Measurements from ENCODE around the gene ZNF140. TPM values are rescaled to one million over a fixed set of nuclear protein-coding genes. Genes with fewer than 3 reads are reported as not detected.

The ZNF140 gene
- total RNA-seq, 4 donors from 2014 or later: 7.4 to 17.9 (median 12.2) TPM

Other genes starting within 250 kb of the ZNF140 start
- gene CHFR, start 193.3 kb upstream of the ZNF140 start, total RNA-seq: 10 to 100 TPM; 31.4 to 57.9 (median 40.3) TPM
- gene ZNF605, start 124.6 kb upstream of the ZNF140 start, total RNA-seq: 10 to 100 TPM in 1 of 4 donors, 1 to 10 TPM in 3; 4.9 to 18.3 (median 6.3) TPM
- 10 to 100 TPM; 10.5 to 23.4 (median 11.8) TPM for gene ZNF26, start 94.6 kb upstream of the ZNF140 start, total RNA-seq
- 10 to 100 TPM in 3 of 4 donors, 1 to 10 TPM in 1; 8.0 to 41.9 (median 21.2) TPM for gene ZNF84, start 43.4 kb upstream of the ZNF140 start, total RNA-seq
- 1 to 10 TPM; 1.4 to 4.6 (median 3.2) TPM for gene ZNF891, start 49.4 kb downstream of the ZNF140 start, total RNA-seq
- gene ZNF10, start 49.7 kb downstream of the ZNF140 start, total RNA-seq: 10 to 100 TPM in 1 of 4 donors, 1 to 10 TPM in 3; 5.2 to 11.6 (median 9.1) TPM
- gene ZNF268, start 100.6 kb downstream of the ZNF140 start, total RNA-seq: 10 to 100 TPM in 3 of 4 donors, 1 to 10 TPM in 1; 8.8 to 11.1 (median 11.0) TPM
- gene ANHX, start 155.0 kb downstream of the ZNF140 start, total RNA-seq: not detected